Epithelial cell of proximal tubule (primary cell): ENCODE data around the gene C22orf39. TPM values are rescaled to one million over a fixed set of nuclear protein-coding genes. Genes with fewer than 3 reads are reported as not detected.
A peak's percentile ranks its signal among the peaks of the same experiment; 100 is the strongest.
"Not testable (repeated sequence)": the region's sequence is repeated elsewhere in the genome, so short reads cannot be mapped to it uniquely, and the experiment has no call there.

ENCODE experiments used
- DNase-seq: peaks from one replicate; pipeline ENCODE4 v3.0.0-alpha.2; 2011; ENCODE audit warnings: low read depth
- H3K4me3 ChIP-seq: 2 replicates; pipeline ENCODE4 v1.5.1; 2011; ENCODE audit warnings: low read depth, mild to moderate bottlenecking, low read length
- CTCF ChIP-seq: conservative IDR thresholded peaks from 2 replicates; pipeline ENCODE4 v1.5.1; 2012; ENCODE audit warnings: low read depth, mild to moderate bottlenecking, low read length
- total RNA-seq: library from RNA; depleted of rRNA; stranded (reverse); fragments of >200 nt; gene quantifications from 2 replicates; pipeline ENCODE4 v1.2.3, GENCODE V29; 2015

C22orf39 gene
- total RNA-seq, 1 donor from 2014 or later: 40.3 TPM

GRCh38 chr22:19448076-19448607 is 631 bp upstream of the C22orf39 start:
- DNase-seq: peak; percentile 31
- no peak for TF ChIP-seq CTCF

DNA sequence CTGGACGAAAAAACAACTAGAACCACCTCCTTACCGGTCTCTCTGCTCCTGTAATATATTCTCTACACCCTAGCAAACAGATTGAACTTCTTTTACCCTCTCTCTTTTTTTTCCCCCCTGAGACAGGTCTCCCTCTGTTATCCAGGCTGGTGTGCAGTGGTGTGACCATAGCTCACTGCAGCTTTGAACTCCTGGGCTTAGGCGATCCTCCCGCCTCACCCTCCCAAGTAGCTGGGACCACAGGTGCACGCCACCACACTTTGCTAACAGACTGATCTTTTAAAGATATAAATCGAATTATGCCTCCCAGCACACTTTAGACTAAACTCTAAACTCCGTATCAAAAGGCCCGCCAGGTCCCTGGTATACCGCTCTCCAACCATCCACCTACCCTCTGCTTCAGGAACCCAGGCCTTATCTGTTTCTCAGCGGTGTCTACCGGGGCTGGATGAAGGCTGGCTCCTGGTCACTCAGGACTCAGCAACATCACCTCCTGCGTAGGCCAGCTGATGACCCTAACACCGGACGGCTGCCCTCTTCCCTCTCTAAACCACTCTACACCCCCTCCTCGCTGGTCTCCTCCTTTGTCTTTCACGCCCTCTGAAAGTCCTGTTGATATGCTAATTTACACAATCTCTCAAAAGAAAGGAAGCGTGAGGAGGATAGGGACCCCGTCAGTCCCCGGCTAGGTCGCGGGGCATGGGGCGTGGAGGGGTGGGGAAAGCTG is 745 bp downstream of the C22orf39 start:
- DNase-seq: no peak
- TF ChIP-seq CTCF: no peak
- H3K4me3 ChIP-seq: peak overlapping the region; percentile 63

More at GRCh38 chr22:19448076-19448607, 631 bp upstream of the C22orf39 start:
- peak overlapping the region; percentile 63 for H3K4me3 ChIP-seq

DNA sequence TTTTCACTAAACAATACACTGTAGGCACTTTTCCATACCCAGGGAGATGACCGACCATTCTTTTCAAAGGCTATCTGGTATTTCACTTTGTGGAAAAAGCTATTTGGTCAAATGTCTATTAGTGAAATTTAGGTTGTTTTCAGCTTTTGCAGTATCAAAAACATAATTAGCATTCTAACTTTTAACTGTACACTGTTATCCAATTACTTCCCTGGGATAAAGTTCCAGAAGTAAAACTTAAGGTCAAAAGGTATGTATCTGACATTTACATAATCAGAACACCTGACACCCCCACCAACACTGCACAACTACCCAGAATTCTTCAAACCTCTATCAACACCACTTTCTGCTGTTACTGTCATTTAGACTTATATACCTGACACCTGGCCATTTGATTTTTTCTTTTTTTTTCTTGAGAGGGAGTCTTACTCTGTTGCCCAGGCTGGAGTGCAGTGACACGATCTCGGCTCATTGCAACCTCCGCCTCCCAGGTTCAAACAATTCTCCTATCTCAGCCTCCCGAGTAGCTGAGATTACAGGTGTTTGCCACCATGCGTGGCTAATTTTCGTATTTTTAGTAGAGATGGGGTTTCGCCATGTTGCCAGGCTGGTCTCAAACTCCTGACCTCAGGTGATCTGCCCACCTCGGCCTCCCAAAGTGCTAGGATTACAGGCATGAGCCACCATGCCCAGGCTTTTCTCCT is 2.1 kb downstream of the C22orf39 start:
- not testable (repeated sequence) for H3K4me3 ChIP-seq, DNase-seq

- no peak for DNase-seq
- no peak for TF ChIP-seq CTCF
Observed at GRCh38 chr22:19443544-19444211, 3.8 kb downstream of the C22orf39 start.

DNA sequence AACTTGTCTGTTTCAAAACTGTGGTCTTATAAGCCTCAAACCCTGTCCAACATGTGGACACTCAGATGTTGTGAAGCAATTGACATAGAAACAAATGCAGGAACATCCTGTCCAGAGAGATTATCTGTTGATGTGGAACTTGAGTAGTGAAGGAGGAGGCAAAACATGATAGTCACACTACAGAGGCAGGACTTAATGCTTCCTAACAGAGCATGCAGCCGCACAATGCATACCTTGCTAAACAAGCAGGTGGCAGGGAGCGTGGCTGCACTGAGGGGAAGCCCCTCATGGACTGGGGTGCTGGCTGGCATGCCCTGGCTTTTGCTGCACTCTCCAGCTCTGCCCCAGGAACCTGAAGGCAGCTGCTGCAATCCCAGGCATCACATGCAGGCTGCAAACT is 5.3 kb downstream of the C22orf39 start:
- no peak for TF ChIP-seq CTCF
- H3K4me3 ChIP-seq: no peak overlapping the region
- DNase-seq: no peak

More at GRCh38 chr22:19443544-19444211, 3.8 kb downstream of the C22orf39 start:
- no peak overlapping the region for H3K4me3 ChIP-seq

GRCh38 chr22:19440411-19441195 is 6.9 kb downstream of the C22orf39 start:
- H3K4me3 ChIP-seq: no peak overlapping the region
- DNase-seq: no peak
- no peak for TF ChIP-seq CTCF

- TF ChIP-seq CTCF: no peak
- DNase-seq: no peak
- no peak overlapping the region for H3K4me3 ChIP-seq
Observed at GRCh38 chr22:19438298-19438697, 9.2 kb downstream of the C22orf39 start.

DNA sequence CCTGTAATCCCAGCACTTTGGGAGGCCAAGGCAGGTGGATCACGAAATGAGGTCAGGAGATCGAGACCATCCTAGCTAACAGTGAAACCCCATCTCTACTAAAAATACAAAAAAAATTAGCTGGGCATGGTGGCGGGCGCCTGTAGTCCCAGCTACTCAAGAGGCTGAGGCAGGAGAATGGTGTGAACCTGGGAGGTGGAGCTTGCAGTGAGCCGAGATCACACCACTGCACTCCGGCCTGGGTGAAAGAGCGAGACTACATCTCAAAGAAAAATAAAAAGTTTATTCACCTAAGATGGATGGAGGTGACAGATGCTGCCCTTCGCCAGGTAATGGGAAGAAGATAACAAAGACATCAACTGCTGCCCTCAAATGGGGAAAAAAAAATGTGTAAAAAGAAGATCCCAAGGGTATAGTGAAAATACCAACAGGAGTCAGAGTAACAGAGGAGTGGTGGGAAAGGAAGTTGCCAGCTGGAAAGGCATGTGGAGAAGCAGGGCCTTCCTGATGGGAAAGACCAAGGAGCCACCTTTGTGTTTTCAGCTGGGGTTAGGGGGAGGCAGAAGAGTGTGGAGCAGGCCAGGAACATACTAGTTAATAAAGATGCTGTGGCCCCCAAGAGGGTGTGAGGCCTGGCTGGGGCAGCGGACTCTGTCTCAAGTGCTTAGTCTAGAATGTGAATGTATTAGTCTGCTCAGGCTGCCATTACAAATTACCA is 10.9 kb downstream of the C22orf39 start:
- DNase-seq, H3K4me3 ChIP-seq: not testable (repeated sequence)
